ENCODE measurements around the gene EPHB1.

DNA sequence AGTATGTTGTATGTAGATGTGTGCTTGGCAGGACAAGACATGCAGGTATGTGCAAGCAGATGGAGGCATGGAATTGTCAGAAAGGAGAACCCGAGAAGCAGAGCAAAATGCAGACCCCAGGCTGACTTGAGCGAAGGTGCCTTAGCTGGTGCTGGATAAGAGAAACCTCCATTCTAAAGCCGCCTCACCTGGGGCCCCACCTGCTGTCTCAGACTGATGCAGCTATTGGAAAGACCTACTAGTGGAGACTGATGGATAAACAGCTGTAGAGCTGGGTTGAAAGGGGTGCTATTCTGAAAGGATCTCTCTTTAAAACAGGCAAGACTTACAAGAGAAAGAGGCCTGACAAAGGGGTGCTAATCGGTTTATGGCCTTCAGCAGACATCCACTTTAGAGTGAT lies 86.2 kb downstream of the EPHB1 start:
- TF ChIP-seq, protein P1, sequence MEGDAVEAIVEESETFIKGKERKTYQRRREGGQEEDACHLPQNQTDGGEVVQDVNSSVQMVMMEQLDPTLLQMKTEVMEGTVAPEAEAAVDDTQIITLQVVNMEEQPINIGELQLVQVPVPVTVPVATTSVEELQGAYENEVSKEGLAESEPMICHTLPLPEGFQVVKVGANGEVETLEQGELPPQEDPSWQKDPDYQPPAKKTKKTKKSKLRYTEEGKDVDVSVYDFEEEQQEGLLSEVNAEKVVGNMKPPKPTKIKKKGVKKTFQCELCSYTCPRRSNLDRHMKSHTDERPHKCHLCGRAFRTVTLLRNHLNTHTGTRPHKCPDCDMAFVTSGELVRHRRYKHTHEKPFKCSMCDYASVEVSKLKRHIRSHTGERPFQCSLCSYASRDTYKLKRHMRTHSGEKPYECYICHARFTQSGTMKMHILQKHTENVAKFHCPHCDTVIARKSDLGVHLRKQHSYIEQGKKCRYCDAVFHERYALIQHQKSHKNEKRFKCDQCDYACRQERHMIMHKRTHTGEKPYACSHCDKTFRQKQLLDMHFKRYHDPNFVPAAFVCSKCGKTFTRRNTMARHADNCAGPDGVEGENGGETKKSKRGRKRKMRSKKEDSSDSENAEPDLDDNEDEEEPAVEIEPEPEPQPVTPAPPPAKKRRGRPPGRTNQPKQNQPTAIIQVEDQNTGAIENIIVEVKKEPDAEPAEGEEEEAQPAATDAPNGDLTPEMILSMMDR (conservative IDR thresholded peaks at IDR 0.05 in 1 of 2, IDR thresholded peaks at IDR 0.05 in 1 of 2; ENCODE audit: extremely low read depth in 1 of 2, insufficient read depth in 1 of 2, low read depth in 1 of 2, low read length in 2 of 2) = no peak
- TF ChIP-seq EZH2 (IDR thresholded peaks at IDR 0.05; ENCODE audit: borderline replicate concordance, low read length) = no peak

Data from mammary epithelial cell (primary cell).